Tibial artery (tissue), 4 donors: Measurements from ENCODE around the gene GNA12.

ENCODE experiments used
- DNase-seq, 2 donors: peaks; one replicate each; pipeline ENCODE4 v3.0.0-alpha.2; 2019
- H3K27ac ChIP-seq, 2 donors: fragments of 200-600 bp; sonication (generic) in 1 of 2; 1 replicate in 1 of 2; 2 replicates in 1 of 2; pipeline ENCODE4 v1.5.1; 2018 to 2019; ENCODE audit warnings: mild to moderate bottlenecking in 1 of 2
- H3K27me3 ChIP-seq, 2 donors: fragments of 200-600 bp; sonication (generic) in 1 of 2; one replicate each; pipeline versions ENCODE4 v1.5.1 to v1.6.0; 2016 to 2019
- H3K36me3 ChIP-seq, 3 donors: fragments of 200-600 bp; sonication (generic) in 2 of 3; one replicate each; pipeline ENCODE4 v1.5.1; 2016 to 2019; ENCODE audit warnings: mild to moderate bottlenecking in 2 of 3
- H3K4me1 ChIP-seq, 4 donors: fragments of 200-600 bp; sonication (generic) in 2 of 4; 1 replicate in 3 of 4; 2 replicates in 1 of 4; pipeline ENCODE4 v1.5.1; 2016 to 2019
- H3K4me3 ChIP-seq, 2 donors: fragments of 200-600 bp; sonication (generic) in 1 of 2; 1 replicate in 1 of 2; 2 replicates in 1 of 2; pipeline ENCODE4 v1.5.1; 2018 to 2019; ENCODE audit warnings: mild to moderate bottlenecking in 2 of 2
- H3K9me3 ChIP-seq, 3 donors: fragments of 200-600 bp; sonication (generic) in 1 of 3; one replicate each; pipeline ENCODE4 v1.5.1; 2016 to 2019
- intact Hi-C: fragments of 100-400 bp; cut with DNase I; formaldehyde crosslinking; loops from one replicate; pipeline ENCODE4 v1.15.0; 2023; ENCODE audit warnings: low total_unique reads
- TF ChIP-seq, protein P1 (sequence below), 2 experiments: fragments of 200-600 bp in 1 of 2; fragments of 450-650 bp in 1 of 2; IDR thresholded peaks; one replicate each; pipeline ENCODE4 v1.5.1; 2017 to 2019; ENCODE audit warnings: antibody characterized with exemption in 2 of 2, mild to moderate bottlenecking in 1 of 2, moderate library complexity in 1 of 2

GNA12 gene

DNA sequence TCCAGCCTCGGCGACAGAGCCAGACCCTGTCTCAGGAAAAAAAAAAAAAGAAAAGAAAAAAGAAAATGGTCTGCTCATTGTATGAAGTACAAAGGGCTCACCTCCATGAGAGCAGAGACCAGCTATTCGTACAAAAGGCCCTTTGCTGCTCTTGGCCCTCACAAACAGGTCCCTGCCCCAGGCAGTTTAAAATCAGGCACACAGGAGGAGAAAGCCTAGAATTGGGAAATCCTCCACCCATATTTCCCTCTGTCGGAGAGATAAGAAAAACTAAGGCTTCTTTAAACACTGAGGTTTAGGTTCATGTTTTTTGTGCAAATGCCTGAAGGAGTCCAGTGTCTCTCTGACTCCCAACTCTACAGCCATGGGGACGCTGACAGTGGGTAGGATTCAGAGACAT lies 15.1 kb downstream of the GNA12 start:
- intact Hi-C loops: no loop called here
- H3K4me1 ChIP-seq: peaks cover 0 to 10% (median 2%) of the 10 kb centered on the region in 4 donors
- TF ChIP-seq, protein P1, sequence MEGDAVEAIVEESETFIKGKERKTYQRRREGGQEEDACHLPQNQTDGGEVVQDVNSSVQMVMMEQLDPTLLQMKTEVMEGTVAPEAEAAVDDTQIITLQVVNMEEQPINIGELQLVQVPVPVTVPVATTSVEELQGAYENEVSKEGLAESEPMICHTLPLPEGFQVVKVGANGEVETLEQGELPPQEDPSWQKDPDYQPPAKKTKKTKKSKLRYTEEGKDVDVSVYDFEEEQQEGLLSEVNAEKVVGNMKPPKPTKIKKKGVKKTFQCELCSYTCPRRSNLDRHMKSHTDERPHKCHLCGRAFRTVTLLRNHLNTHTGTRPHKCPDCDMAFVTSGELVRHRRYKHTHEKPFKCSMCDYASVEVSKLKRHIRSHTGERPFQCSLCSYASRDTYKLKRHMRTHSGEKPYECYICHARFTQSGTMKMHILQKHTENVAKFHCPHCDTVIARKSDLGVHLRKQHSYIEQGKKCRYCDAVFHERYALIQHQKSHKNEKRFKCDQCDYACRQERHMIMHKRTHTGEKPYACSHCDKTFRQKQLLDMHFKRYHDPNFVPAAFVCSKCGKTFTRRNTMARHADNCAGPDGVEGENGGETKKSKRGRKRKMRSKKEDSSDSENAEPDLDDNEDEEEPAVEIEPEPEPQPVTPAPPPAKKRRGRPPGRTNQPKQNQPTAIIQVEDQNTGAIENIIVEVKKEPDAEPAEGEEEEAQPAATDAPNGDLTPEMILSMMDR (IDR thresholded peaks at IDR 0.05): no peak
- no peaks in the 10 kb centered on the region for H3K9me3 ChIP-seq
- H3K4me3 ChIP-seq: no peak overlapping the region
- no peaks in the 10 kb centered on the region for H3K27me3 ChIP-seq
- DNase-seq: no peak
- no peak overlapping the region for H3K27ac ChIP-seq
- H3K36me3 ChIP-seq: peaks cover 0 to 4% (median 0%) of the 10 kb centered on the region in 3 donors

DNA sequence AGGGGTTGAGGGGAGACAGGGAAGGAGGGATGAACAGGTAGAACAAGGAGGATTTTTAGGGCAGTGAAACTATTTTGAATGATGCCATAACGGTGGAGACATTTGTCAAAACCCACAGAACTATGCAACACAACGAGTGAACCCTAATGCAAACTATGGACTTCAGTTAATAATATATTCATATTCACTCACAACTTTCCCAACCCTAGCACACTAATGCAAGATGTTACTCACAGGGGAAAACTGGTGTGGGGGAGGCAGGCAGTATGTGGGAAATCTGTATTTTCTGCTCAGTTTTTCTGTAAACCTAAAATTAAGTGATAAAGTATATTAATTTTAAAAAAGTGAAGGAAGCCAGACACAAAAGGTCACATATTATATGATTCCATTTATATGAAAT lies 17.3 kb downstream of the GNA12 start:
- no peak for DNase-seq
- peaks cover 0 to 26% (median 16%) of the 10 kb centered on the region in 4 donors for H3K4me1 ChIP-seq
- intact Hi-C loops: no loop called here
- no peaks in the 10 kb centered on the region for H3K9me3 ChIP-seq
- no peak overlapping the region for H3K27ac ChIP-seq
- no peaks in the 10 kb centered on the region for H3K36me3 ChIP-seq
- TF ChIP-seq, protein P1 (IDR thresholded peaks at IDR 0.05): no peak
- H3K4me3 ChIP-seq: no peak overlapping the region
- no peaks in the 10 kb centered on the region for H3K27me3 ChIP-seq

DNA sequence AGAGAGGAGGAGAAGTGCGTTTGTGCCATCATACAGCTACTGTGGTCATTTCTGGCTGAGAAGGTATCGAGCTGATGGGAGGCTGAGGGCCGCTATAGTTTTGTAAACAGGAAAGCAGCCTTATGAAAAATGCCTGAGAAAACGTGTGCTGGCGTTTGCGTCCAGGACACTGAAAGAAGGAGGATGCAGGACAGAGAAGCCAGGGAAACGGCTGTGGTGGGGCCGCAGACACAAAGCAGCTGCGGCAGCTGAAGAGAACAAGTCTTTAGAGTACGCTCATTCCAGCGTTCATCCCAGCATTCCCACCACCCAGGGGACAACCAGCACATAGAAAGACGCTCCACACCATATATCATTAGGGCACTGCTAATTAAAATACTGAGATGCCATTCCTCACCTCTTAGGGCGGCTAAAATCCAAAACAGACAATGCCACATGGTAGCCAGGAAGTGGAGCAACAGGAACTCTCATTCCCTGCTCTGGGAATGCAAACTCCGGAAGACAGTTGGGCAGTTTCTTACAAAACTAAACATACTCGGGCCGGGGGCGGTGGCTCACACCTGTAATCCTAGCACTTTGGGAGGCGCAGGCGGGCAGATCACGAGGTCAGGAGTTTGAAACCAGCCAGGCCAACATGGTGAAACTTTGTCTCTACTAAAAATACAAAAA lies 18.4 kb downstream of the GNA12 start:
- Histone ChIP-seq H3K9me3 (no peaks in the 10 kb centered on the region), H3K27me3 (no peaks in the 10 kb centered on the region), H3K4me3 (no peak overlapping the region), H3K27ac (no peak overlapping the region), H3K36me3 (no peaks in the 10 kb centered on the region), H3K4me1 (peaks cover 0 to 37% (median 21%) of the 10 kb centered on the region in 4 donors)
- TF ChIP-seq, protein P1 (IDR thresholded peaks at IDR 0.05): no peak
- intact Hi-C loops: no loop called here
- DNase-seq: no peak

DNA sequence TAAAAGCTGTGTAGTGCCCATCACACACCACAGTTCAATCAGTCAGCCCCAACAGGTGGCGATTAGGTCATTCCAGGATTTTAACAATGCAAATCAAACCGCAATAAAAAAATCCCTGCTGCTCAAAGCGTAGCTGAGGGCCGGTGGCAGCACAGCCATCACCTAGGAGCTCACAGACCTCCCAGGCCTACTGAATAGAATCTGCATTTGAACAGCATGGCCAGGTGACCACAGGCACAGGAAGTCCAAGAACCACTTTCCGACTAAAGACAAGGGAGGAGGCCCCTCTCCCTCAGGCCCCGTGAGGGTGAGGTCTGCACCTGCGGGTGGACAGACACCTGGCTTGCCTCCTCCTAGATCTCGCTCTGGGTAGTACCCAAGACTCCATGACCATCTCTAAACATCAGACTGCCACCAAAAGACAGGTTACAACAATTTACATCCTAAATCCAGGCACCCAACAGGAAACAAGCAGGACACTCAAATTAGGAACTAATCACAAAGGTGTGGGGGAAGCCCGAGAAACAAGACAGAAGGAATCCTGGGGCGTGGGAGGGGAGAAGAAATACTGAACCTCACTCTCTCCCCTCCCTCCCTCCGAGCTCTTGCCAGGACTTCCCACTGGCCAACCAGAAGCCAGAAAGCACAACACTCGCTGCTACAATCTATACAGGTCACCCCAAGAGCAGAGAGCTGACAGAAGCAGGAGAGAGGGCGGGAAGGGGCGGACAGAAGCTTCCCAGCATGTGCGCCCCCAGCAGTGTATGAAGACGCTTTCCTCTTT lies 19.2 kb downstream of the GNA12 start:
- intact Hi-C loops: no loop called here

DNA sequence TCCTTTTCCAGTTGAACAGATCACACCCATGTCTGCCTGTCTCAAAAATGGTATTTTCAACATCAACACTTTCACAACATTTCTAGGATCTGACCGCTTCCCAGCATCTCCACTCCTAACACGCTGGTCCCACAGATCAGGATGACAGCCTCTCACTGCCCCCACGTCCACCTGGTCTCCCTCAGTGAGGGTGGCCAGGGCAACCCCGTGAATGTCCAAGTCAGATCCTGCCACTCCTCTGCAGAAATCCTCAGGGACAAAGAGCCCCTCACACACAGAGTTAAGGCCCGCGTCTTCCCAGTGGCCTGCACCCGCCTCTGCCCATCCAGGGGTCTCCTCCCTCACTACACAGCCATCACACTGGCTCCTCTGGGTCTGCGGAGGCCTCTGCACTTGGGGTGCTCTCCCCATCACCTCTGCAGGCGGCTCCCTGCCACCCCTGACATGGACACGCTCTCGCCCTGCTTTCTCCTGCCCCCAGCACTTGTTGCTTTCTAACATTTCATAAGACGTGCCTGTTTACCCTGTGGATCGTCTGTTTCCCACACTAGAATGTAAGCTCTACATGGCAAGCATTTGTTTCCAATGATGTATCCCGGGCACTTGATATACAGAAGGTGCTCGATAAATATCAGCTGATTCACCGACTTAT lies 20.0 kb downstream of the GNA12 start:
- no peak for DNase-seq
- Histone ChIP-seq H3K9me3 (no peaks in the 10 kb centered on the region), H3K27me3 (no peaks in the 10 kb centered on the region), H3K27ac (no peak overlapping the region), H3K36me3 (no peaks in the 10 kb centered on the region), H3K4me3 (no peak overlapping the region), H3K4me1 (peaks cover 0 to 51% (median 29%) of the 10 kb centered on the region in 4 donors)
- intact Hi-C loops: no loop called here
- TF ChIP-seq, protein P1 (IDR thresholded peaks at IDR 0.05): no peak

More for the DNA sequence above, 19.2 kb downstream of the GNA12 start:
- TF ChIP-seq, protein P1 (IDR thresholded peaks at IDR 0.05): no peak
- Histone ChIP-seq H3K27me3 (no peaks in the 10 kb centered on the region), H3K4me1 (peaks cover 0 to 46% (median 28%) of the 10 kb centered on the region in 4 donors), H3K27ac (no peak overlapping the region), H3K36me3 (no peaks in the 10 kb centered on the region), H3K9me3 (no peaks in the 10 kb centered on the region), H3K4me3 (no peak overlapping the region)
- DNase-seq: no peak
